Dedifferentiated amniotic fluid mesenchymal stem cell (primary cell): ENCODE data around the gene MYCL.
A peak's percentile ranks its signal among the peaks of the same experiment; 100 is the strongest.

Experiments used
- DNase-seq: peaks from one replicate; pipeline ENCODE4 v3.0.0-alpha.2; 2016; ENCODE audit errors: extremely low spot score

Gene MYCL

GRCh38 chr1:39901714-39902459 lies at the start of gene MYCL:
Gene MYCL, minus strand, starts transcription at chr1:39901917. Its CDS starts 483 bp downstream, at chr1:39901434.
- DNase-seq: no peak

GRCh38 chr1:39949891-39950290 lies 48.2 kb upstream of the MYCL start:
- DNase-seq: no peak

- DNase-seq: no peak
Observed at GRCh38 chr1:39947260-39947659, 45.5 kb upstream of the MYCL start.

GRCh38 chr1:39946216-39946615 lies 44.5 kb upstream of the MYCL start:
- no peak for DNase-seq

- no peak for DNase-seq
Observed at GRCh38 chr1:39944410-39945112, 42.8 kb upstream of the MYCL start.

- DNase-seq: no peak
Observed at GRCh38 chr1:39943471-39944290, 42.0 kb upstream of the MYCL start.

GRCh38 chr1:39940980-39941871 lies 39.5 kb upstream of the MYCL start:
- no peak for DNase-seq

- no peak for DNase-seq
Observed at GRCh38 chr1:39940253-39940652, 38.5 kb upstream of the MYCL start.

GRCh38 chr1:39938856-39939255 lies 37.1 kb upstream of the MYCL start:
- DNase-seq: no peak

GRCh38 chr1:39936724-39937491 lies 35.2 kb upstream of the MYCL start:
- no peak for DNase-seq

GRCh38 chr1:39933956-39934941 lies 32.5 kb upstream of the MYCL start:
- DNase-seq: no peak

GRCh38 chr1:39928809-39929587 lies 27.3 kb upstream of the MYCL start:
- DNase-seq: no peak

- DNase-seq: no peak
Observed at GRCh38 chr1:39927538-39927937, 25.8 kb upstream of the MYCL start.

- DNase-seq: no peak
Observed at GRCh38 chr1:39926820-39927219, 25.1 kb upstream of the MYCL start.

- DNase-seq: no peak
Observed at GRCh38 chr1:39926343-39926793, 24.7 kb upstream of the MYCL start.

- no peak for DNase-seq
Observed at GRCh38 chr1:39925721-39926342, 24.1 kb upstream of the MYCL start.

GRCh38 chr1:39922251-39922688 lies 20.6 kb upstream of the MYCL start:
- DNase-seq: no peak

- peak; percentile 37 for DNase-seq
Observed at GRCh38 chr1:39919545-39919944, 17.8 kb upstream of the MYCL start.
